Thyroid gland (tissue), 4 donors: ENCODE results near the gene SNX27.

Experiments
- CTCF ChIP-seq, 6 experiments: fragments of 200-600 bp in 3 of 6; fragments of 450-650 bp in 3 of 6; sonication (generic) in 3 of 6; IDR thresholded peaks; one replicate each; pipeline ENCODE4 v1.5.1; 2016 to 2019; ENCODE audit warnings: antibody characterized with exemption in 6 of 6, mild to moderate bottlenecking in 2 of 6, inconsistent platforms in 1 of 6, moderate library complexity in 1 of 6
- POLR2A ChIP-seq, 2 donors: fragments of 450-650 bp; IDR thresholded peaks; one replicate each; pipeline ENCODE4 v1.6.1; 2017; ENCODE audit warnings: antibody characterized with exemption in 2 of 2, mild to moderate bottlenecking in 2 of 2, moderate library complexity in 1 of 2

GRCh38 chr1:151581921-151582320 is 29.9 kb upstream of the SNX27 start:
- TF ChIP-seq CTCF (IDR thresholded peaks at IDR 0.05) (no peak), POLR2A (IDR thresholded peaks at IDR 0.05) (no peak)
